ENCODE results near the gene MEF2A. TPM values are rescaled to one million over a fixed set of nuclear protein-coding genes. Genes with fewer than 3 reads are reported as not detected.

MEF2A gene
- total RNA-seq, 1 donor from 2014 or later, result 46.3 TPM

DNA sequence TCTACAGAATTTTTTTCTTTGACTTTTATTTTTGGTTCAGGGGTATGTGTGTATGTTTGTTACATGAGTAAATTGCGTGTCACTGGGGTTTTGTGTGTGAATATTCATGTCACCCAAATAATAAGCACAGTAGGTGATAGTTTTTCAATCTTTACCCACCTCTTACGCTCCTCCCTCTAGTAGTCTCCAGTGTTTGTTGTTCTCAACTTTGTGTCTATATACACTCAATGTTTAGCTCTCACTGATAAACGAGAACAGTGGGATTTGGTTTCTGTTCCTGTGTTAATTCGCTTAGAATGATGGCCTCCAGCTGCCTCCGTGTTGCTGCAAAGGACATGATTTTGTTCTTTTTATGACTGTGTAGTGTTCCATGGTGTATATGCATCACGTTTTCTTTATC, 54.4 kb downstream of the MEF2A start:
- H3K4me1 ChIP-seq (ENCODE audit: insufficient read depth, low read length), result peaks cover 5% of the 10 kb centered on the region
- H3K27ac ChIP-seq (ENCODE audit: low read depth, low read length), result no peak overlapping the region
- TF ChIP-seq, protein P1, sequence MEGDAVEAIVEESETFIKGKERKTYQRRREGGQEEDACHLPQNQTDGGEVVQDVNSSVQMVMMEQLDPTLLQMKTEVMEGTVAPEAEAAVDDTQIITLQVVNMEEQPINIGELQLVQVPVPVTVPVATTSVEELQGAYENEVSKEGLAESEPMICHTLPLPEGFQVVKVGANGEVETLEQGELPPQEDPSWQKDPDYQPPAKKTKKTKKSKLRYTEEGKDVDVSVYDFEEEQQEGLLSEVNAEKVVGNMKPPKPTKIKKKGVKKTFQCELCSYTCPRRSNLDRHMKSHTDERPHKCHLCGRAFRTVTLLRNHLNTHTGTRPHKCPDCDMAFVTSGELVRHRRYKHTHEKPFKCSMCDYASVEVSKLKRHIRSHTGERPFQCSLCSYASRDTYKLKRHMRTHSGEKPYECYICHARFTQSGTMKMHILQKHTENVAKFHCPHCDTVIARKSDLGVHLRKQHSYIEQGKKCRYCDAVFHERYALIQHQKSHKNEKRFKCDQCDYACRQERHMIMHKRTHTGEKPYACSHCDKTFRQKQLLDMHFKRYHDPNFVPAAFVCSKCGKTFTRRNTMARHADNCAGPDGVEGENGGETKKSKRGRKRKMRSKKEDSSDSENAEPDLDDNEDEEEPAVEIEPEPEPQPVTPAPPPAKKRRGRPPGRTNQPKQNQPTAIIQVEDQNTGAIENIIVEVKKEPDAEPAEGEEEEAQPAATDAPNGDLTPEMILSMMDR (IDR thresholded peaks at IDR 0.05; ENCODE audit: insufficient read depth, low read depth, low read length), result no peak
- TF ChIP-seq EZH2 (IDR thresholded peaks at IDR 0.05; ENCODE audit: insufficient read depth, low read length), result no peak
- peaks cover 23% of the 10 kb centered on the region for H3K4me1 Mint-ChIP-seq (ENCODE audit: low read depth, unreplicated experiment)
- no peak overlapping the region for H3K4me2 ChIP-seq (ENCODE audit: low read length)
- H3K36me3 ChIP-seq (ENCODE audit: insufficient read depth, low read length), result no peaks in the 10 kb centered on the region
- no peaks in the 10 kb centered on the region for H3K9me3 Mint-ChIP-seq (ENCODE audit: unreplicated experiment)
- H3K27me3 ChIP-seq (ENCODE audit: insufficient read depth, low read length), result no peaks in the 10 kb centered on the region
- FAIRE-seq (no peak), DNase-seq (ENCODE audit: low read depth) (no peak)
- no peak overlapping the region for H3K27ac Mint-ChIP-seq (ENCODE audit: unreplicated experiment)
- no peaks in the 10 kb centered on the region for H3K27me3 Mint-ChIP-seq (ENCODE audit: low read depth, unreplicated experiment)
- H3K9ac ChIP-seq (ENCODE audit: low read length), result no peak overlapping the region
- H3K36me3 Mint-ChIP-seq (ENCODE audit: low read depth, unreplicated experiment), result peaks cover 8% of the 10 kb centered on the region
- no peak overlapping the region for H2AFZ ChIP-seq (ENCODE audit: low read depth, low read length)
- no peak overlapping the region for H3K4me3 Mint-ChIP-seq (ENCODE audit: unreplicated experiment)
- H4K20me1 ChIP-seq (ENCODE audit: insufficient read depth, low read length), result peaks cover 56% of the 10 kb centered on the region
- no peaks in the 10 kb centered on the region for H3K9me3 ChIP-seq (ENCODE audit: insufficient read depth, low read depth, low read length)
- no peak overlapping the region for H3K4me3 ChIP-seq (ENCODE audit: insufficient read depth, low read depth, low read length)
- H3K79me2 ChIP-seq (ENCODE audit: insufficient read depth, low read length), result peaks cover 95% of the 10 kb centered on the region

DNA sequence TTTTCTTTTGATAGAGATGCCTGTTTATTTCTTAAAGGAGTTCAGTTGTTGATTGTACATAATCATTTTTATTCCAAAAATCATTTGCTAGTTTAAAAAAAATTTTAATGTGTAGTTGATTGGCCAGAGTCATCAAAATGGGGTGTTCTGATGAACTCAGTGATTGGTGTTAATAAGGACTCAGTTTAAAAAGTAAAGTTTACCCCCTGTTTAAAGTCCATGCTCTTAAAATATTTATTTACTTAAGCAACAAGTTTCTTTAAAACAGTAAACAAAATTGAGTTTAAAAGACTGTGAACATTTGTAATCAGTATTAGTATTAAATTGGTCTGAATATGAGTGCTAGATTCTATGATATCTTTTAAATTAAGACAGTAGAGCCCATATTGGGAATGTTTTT, 56.0 kb downstream of the MEF2A start:
- Histone ChIP-seq H3K79me2 (ENCODE audit: insufficient read depth, low read length) (peaks cover 98% of the 10 kb centered on the region), H3K4me3 (ENCODE audit: insufficient read depth, low read depth, low read length) (no peak overlapping the region), H3K27ac (ENCODE audit: low read depth, low read length) (no peak overlapping the region), H3K9me3 (ENCODE audit: insufficient read depth, low read depth, low read length) (no peaks in the 10 kb centered on the region), H4K20me1 (ENCODE audit: insufficient read depth, low read length) (peaks cover 59% of the 10 kb centered on the region), H3K4me1 (ENCODE audit: insufficient read depth, low read length) (peaks cover 5% of the 10 kb centered on the region), H3K9ac (ENCODE audit: low read length) (no peak overlapping the region), H2AFZ (ENCODE audit: low read depth, low read length) (no peak overlapping the region), H3K27me3 (ENCODE audit: insufficient read depth, low read length) (no peaks in the 10 kb centered on the region), H3K36me3 (ENCODE audit: insufficient read depth, low read length) (no peaks in the 10 kb centered on the region), H3K4me2 (ENCODE audit: low read length) (no peak overlapping the region)
- H3K27me3 Mint-ChIP-seq (ENCODE audit: low read depth, unreplicated experiment), result no peaks in the 10 kb centered on the region
- no peak overlapping the region for H3K27ac Mint-ChIP-seq (ENCODE audit: unreplicated experiment)
- no peaks in the 10 kb centered on the region for H3K9me3 Mint-ChIP-seq (ENCODE audit: unreplicated experiment)
- no peak for TF ChIP-seq EZH2 (IDR thresholded peaks at IDR 0.05; ENCODE audit: insufficient read depth, low read length)
- TF ChIP-seq, protein P1 (IDR thresholded peaks at IDR 0.05; ENCODE audit: insufficient read depth, low read depth, low read length), result no peak
- DNase-seq (ENCODE audit: low read depth) (no peak), FAIRE-seq (no peak)
- H3K36me3 Mint-ChIP-seq (ENCODE audit: low read depth, unreplicated experiment), result peaks cover 11% of the 10 kb centered on the region
- peaks cover 23% of the 10 kb centered on the region for H3K4me1 Mint-ChIP-seq (ENCODE audit: low read depth, unreplicated experiment)
- H3K4me3 Mint-ChIP-seq (ENCODE audit: unreplicated experiment), result no peak overlapping the region

- no peak overlapping the region for H3K27ac Mint-ChIP-seq (ENCODE audit: unreplicated experiment)
- no peak for TF ChIP-seq EZH2 (IDR thresholded peaks at IDR 0.05; ENCODE audit: insufficient read depth, low read length)
- TF ChIP-seq, protein P1 (IDR thresholded peaks at IDR 0.05; ENCODE audit: insufficient read depth, low read depth, low read length), result no peak
- H3K9me3 Mint-ChIP-seq (ENCODE audit: unreplicated experiment), result peaks cover 2% of the 10 kb centered on the region
- no peak overlapping the region for H3K27ac ChIP-seq (ENCODE audit: low read depth, low read length)
- H3K4me3 Mint-ChIP-seq (ENCODE audit: unreplicated experiment), result no peak overlapping the region
- no peaks in the 10 kb centered on the region for H3K36me3 ChIP-seq (ENCODE audit: insufficient read depth, low read length)
- H3K27me3 Mint-ChIP-seq (ENCODE audit: low read depth, unreplicated experiment), result no peaks in the 10 kb centered on the region
- H3K4me1 Mint-ChIP-seq (ENCODE audit: low read depth, unreplicated experiment), result peaks cover 14% of the 10 kb centered on the region
- peaks cover 15% of the 10 kb centered on the region for H3K36me3 Mint-ChIP-seq (ENCODE audit: low read depth, unreplicated experiment)
- H3K4me1 ChIP-seq (ENCODE audit: insufficient read depth, low read length), result no peaks in the 10 kb centered on the region
- no peaks in the 10 kb centered on the region for H3K27me3 ChIP-seq (ENCODE audit: insufficient read depth, low read length)
- peaks cover 90% of the 10 kb centered on the region for H3K79me2 ChIP-seq (ENCODE audit: insufficient read depth, low read length)
- no peak overlapping the region for H3K4me2 ChIP-seq (ENCODE audit: low read length)
- DNase-seq (ENCODE audit: low read depth) (no peak), FAIRE-seq (no peak)
- H3K9ac ChIP-seq (ENCODE audit: low read length), result no peak overlapping the region
- no peak overlapping the region for H2AFZ ChIP-seq (ENCODE audit: low read depth, low read length)
- no peak overlapping the region for H3K4me3 ChIP-seq (ENCODE audit: insufficient read depth, low read depth, low read length)
- H4K20me1 ChIP-seq (ENCODE audit: insufficient read depth, low read length), result peaks cover 66% of the 10 kb centered on the region
- H3K9me3 ChIP-seq (ENCODE audit: insufficient read depth, low read depth, low read length), result no peaks in the 10 kb centered on the region
These were observed 62.7 kb downstream of the MEF2A start for GRCh38 chr15:99628374-99629001.
